Measurements from ENCODE around the gene EVI2B.
A peak's percentile ranks its signal among the peaks of the same experiment; 100 is the strongest.
"Not testable (repeated sequence)": the region's sequence is repeated elsewhere in the genome, so short reads cannot be mapped to it uniquely, and the experiment has no call there.

Gene EVI2B

DNA sequence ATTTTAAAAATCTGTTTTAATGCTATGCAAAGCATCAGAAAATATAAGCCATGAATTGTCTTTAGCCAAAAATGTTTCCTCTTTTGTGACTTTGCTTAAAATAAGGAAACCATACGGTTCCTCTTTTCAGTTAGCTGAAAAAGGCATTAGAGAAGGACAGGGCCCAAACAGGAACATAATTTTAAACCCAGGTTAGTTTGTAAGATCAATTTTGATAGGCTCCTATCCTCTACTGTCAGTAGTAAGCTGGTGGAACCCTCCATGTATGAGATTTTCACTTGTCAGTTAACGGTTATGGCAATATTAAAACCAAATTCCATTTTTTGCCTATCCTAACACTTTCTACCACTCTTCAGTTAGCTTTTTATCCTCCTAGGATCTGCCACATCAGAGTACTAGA is 4.3 kb downstream of the EVI2B start:
- no peak for DNase-seq

DNA sequence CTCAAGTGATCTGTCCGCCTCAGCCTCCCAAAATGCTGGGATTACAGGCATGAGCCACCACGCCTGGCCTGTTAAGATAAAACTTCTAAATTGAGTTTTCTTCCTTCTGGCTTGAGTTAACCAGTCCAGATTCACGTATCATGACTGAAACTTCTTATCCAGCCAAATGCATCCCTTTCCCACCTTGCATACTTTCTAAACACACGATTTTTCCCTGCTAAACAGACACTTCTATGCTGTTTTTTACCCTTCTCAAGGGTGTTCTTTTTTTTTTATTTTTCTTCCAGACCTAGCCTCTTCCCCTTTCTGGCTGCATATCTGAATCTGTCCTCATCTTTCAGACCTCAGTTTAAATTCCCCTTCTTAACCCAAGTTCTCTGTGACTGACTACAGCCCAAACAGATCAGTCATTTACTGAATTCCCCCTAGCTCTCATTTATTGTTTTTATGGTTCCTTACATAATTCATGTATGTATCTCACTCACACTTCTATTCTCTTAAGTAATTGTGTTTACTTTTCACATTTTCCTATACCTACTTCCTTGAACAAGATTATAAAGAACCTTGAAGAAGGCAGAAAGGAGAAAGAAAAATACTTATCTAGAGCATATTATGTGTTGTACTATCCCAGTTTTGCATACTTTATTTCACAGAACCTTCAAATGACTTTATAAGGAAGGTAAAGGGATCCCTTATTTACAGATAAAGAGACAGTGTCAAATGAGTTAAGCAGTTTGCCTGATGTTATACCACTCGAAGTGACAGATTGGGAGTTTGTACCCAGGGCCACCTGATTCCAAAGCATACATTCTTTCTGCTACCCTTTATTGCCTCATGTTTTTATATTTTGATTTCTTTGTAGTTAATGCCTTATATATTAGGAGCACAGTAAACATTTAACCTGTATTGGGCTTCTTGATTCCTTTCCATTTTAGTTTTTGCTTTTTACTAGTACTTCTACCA is 5.2 kb downstream of the EVI2B start:
- no peak for DNase-seq

DNA sequence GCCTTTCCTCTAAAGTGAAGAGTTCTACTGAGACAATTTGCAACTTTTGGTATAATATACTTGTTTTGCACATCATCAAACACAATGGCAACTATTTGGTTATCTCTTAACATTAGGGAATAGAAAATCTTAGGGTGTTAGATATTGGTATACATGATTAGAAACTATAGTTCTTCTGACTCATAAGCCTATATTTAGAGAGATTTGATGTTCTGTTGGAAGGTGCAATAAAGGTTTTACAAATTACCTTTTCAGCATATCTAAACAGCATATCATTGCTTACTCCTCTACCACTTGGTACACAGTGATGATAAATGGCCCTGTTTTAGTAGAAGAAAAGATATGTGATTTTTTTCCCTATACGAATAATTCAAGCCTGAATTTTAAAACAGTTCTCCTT is 6.2 kb downstream of the EVI2B start:
- DNase-seq = no peak

DNA sequence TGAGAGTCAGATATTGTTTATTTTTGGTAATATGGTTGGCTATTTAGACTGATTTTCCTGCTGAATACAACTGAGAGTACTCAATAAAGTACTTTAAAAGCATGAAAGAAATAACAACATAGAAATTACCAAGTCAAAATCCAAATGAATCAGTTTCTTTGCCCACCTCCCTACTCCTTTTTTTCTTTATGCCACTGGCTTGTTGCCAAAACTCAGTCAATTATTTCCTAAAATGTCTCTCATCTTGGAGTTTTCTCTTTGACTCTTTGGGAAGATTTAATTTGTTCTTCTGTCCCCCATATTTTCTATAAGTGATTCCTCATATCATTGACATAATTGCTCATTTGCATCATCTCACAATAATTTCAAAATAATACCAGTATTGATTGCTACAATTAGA is 14.2 kb downstream of the EVI2B start:
- peak; percentile 75 for DNase-seq

DNA sequence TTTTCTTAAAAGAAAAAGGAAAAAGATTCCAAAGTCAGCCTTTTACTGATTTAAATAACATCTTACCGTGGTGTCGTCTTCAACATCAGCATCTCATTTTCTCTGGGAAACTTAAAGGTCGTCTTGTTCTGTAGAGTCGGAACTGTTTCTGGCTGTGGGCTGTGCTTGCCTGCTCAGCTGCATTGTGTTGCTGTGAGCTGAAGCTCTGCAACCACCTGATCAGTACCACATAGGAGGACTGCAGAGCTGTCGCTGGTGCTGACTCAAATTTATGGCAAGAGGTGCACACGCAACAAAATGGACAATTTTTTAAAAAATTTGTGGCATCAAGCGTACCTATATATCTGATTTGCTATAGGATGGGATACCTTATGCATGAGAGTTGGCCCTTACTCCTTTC is 16.8 kb downstream of the EVI2B start, which contains the start of gene OMG:
TSS of gene OMG (minus strand) at position 150 of the 400 bp plus-strand sequence. CDS start 908 bp downstream, outside the sequence.
- no peak for DNase-seq

DNA sequence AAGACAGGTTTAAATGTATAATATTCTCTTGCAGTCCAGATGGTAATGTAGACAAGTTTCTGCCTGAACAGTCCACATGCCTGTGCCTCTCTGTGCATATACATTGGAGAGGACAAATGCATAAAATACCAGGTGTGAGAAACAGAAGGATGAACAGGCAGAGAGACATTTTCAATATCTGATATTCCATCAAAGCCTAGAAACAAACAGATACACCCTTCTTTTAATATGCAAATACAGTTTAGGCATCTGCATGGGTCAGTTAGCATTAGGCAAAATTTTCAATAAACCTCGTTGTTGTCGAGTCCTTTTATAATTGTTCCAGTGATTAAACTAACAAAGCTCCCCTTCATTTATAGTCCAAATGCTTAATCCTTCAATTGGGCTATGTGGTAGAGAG is 17.7 kb downstream of the EVI2B start:
- peak; percentile 55 for DNase-seq

DNA sequence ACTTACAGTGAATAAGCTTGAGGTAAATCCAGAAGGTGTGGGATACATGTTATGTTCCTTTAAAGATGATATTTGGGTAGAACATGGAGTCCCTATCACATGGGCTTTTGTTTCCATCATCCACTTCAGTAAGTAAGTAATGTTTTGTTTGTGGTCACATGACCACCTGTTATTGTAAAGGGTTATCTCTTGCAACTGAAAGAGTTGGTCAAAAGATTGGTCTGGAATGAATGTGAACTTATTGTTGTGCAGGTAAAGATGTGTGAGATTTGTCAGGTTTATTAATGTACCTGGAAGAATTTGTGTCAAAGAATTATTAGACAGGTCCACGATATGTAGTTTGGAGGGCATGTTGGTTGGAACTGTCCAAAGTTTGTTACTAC is 18.4 kb downstream of the EVI2B start:
- DNase-seq = no peak

DNA sequence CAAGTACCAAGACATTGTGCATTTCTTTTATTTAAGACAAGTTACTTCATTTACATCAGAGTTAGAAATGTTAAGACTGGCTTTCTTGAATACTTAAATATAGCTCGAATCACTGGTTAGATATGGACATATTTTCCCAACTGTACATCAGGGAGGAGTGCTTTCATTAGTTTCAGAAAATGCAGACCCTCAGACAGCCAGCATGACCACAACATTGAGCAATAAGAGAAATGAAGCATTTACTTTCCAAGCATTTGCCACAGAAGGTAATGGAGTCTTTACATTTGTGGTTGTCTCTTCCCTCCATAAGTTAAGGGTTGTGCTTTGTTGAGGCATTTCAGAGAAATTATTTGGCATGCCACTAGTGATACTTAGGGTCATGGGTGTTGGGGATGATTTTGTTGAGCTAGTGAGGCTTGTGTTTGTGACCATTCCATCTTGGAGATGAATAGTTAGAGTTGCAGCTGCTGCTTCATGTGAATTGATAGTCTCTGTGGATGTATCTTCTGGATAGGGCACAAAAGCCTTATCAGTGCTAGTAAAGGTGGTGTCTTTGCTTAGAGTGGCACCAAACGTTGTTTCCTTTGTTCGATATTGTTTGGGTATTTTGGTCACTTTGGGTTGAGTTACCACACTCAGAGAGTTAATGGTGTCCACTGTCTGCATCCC is 18.9 kb downstream of the EVI2B start:
- no peak for DNase-seq

DNA sequence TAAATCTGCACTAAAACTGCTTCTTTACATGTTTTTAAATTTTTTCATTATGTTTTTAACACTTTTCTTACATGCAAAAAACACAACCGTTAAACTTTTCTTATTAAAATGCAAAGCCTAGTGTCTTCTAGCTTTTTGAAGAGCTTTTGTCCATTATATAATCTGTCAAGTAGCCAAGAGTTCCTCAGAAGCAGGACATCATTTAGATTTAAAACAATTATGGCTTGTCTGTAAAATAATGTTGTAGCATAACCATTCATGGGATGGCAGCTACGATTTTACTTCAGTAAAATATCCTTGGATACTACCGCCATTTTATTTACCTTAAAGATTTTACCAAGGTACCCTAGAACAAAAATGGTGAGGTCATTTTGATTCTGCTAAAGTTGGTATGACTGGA is 19.6 kb downstream of the EVI2B start:
- no peak for DNase-seq

DNA sequence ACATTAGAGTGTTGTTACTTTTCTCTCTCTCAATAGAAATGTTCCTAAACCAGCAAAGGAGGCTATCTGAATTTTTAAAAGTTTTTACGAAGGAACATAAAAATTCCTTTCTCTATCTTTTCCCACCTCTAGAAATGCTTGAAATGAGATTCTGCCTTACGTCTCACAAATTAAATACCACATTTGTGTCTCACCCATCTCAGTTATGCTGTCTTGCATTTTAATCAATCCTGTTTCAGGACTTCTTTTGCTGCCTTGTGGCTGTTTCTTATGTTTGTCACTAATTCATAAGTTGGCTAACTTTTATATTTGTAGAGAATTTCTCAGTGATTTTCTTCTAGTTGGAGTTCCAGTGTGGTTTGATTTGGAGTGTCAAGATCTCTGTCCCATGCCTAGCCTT is 20.3 kb downstream of the EVI2B start:
- DNase-seq = no peak

DNA sequence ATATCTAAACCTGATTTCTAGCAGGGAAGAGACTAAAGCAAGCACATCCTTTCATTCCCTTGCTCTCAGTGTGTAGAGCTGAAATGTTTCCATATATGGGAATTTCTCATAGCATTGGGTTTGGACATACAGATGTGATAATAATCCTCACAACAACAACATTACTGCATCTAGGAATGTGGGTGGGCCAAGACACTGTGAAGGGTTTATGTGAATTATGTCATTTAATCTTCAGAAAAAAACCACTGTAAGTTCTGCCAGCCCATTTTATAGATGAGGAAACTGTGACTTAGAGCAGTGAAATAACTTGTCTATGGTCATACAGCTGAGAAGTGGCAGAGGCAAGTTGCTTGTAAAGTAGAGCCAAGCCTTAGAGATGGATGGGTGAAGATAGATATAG is 22.0 kb downstream of the EVI2B start:
- no peak for DNase-seq

DNA sequence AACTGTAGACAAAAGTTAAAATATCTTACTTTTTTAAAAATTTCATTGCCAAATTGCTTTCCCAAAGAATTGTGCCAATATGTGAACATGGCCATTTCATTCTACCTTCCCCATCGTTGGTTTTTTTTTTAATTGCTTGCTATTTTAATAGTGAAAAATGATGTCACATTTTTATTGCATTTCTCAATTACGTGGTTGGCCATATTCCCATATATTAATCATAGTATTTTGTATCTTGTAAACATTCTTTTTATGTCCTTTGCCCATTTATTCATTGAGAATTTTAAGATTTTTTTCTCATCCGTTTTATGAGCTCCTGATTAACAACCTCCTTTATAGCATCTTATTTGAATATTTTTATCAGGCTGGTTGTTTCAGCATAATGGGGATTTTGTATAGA is 24.1 kb downstream of the EVI2B start:
- no peak for DNase-seq

DNA sequence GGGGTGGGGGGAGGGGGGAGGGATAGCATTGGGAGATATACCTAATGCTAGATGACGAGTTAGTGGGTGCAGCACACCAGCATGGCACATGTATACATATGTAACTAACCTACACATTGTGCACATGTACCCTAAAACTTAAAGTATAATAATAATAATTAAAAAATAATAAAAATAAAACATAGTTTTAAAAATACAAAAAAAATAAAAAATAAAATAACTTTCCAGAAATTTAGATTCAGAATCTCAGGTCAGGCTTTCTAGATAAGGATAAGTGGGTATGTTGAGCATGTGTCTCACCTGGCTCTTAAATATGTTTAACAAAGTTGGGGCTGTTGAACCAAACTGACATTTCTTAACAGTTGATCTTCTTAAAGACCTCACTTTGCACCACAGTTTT is 25.9 kb downstream of the EVI2B start:
- not testable (repeated sequence) for DNase-seq

DNA sequence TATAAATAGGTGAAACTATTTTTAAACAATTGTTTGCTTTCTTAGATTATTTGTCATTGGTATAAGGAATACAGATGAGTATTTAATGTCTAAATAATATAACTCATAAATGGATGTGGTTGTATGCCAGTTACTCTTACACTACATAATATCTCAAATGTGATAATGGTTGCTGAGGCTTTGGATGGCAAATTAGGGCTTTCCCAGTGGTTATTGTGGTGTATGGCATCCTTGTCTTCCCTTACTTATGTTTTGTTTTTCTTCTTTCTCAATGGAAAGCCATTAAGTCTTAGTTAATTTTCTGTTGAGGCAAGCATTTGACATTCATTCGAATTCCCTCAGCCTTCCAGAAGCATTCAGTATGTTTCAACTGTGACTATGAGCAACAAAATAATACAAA is 27.3 kb downstream of the EVI2B start:
- no peak for DNase-seq

DNA sequence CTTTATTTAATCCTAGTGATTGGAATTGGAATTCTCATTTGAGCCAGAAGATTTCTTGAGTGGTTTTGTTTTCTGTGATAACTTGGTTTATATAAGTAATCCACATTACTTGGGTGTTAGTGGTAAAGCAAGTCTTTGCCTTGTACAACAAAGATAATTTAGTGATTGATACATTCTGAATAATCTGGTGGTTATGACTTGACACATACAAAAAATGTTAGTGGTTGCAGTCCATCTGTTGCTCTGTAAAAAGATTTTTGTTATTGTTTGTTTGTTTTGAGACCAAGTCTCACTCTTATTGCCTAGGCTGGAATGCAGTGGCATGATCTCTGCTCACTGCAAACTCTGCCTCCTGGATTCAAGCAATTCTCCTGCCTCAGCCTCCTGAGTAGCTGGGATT is 30.0 kb downstream of the EVI2B start:
- no peak for DNase-seq

DNA sequence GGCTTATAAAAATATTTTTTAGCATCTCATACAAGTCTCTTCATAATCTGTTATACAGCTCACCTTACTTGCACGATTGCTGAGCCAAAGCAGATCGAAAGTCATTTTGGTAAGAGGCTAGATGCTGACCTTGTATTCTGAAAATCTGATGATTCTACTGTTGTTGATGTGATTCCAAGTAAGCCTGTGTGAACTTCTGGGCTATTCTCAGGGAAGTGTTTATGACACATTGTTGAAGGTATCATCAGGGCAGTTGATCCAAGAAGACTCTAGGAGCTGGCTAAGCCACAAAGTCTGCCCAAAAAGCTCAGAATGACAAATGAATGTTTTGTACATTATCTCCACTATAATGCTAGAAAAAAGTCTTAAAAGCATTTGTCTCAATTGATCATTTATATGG is 32.8 kb downstream of the EVI2B start:
- DNase-seq = no peak

DNA sequence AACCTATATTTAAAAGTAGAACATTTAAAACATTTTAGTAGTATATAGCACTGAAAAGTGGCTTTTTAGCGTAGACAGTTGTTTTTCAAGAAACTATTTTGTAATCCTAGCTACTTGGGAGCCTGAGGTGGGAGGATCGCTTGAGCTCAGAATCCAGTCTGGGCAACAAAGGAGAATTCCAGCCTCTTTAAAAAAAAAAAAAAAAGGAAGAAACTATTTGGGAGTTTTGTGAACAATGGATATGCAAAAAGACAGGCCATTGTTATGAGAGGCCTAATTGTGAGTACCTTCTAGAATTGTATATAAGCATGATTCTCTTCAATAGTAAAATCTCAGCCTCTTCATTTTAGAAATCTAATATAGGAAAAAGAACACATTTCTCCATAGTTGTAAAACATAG is 34.5 kb downstream of the EVI2B start:
- DNase-seq = no peak

DNA sequence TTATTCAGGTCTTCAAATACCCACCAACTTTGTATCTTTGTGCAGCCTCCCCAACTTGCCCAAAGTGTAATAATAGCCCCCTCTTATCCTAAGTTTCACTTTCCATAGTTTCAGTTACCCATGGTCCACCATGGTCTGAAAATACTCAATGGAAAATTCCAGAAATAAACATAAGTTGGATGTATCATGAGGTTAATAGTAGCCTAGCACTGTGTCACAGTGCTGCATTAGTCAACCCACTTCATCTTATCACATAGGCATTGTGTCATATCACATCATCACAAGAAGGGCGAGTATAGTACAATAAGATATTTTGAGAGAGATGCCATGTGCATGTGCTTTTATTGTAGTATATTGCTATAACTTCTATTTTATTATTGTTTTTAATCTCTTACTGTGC is 38.7 kb downstream of the EVI2B start:
- DNase-seq = no peak

DNA sequence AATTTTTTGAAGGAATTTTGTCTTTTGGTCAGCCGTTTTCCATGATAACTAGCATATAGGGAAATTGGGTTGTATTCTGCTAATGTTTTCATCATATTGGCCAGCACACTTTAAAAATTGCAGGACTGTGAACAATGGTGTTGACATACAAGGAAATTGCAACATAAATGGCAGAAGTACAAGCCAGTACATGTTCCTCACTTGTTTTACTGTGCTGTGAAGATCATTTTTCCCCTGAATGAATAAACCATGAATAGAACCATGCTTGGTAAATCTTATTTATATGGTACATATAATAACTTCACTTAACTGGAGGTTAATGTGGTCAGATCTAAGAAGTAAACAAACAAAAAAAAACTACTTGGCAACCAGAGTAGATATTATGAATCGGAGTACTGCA is 39.6 kb downstream of the EVI2B start:
- peak; percentile 6 for DNase-seq

DNA sequence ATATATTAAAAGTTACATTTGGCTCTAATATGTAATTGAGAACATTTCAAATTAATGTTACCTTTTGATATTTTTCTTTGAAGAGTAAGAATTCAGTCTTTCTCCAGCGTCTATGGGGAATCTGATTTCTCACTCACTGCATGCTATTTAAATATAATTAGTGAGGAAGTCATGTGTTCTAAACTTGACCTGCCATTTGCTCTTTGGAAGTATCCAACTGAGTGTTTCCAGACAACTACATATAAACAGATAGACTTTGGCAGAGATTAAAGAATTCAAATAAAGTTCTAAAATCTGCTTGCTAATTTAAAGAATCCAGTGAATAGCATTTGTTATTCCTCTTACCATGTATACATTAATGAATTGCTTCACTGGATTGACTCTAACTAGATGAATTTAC is 40.3 kb downstream of the EVI2B start:
- DNase-seq = no peak

DNA sequence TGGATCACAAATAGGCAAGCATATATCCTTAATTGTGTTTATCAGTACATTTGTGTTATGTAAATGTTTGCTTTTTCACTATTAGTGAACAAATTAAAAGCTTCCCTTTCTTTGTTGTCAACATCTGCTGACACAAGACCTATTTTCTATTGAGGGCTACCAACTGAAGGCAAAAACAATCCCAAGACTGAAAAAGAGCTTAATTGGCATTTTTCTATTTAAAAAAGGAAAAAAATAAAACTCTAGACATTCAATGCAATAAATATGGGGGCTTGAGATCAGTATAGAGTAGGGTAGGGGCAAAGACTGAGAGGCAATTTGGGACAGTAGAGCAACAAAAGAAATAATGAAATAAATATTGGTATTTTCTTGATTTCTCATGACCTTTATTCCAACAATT is 41.1 kb downstream of the EVI2B start:
- no peak for DNase-seq

DNA sequence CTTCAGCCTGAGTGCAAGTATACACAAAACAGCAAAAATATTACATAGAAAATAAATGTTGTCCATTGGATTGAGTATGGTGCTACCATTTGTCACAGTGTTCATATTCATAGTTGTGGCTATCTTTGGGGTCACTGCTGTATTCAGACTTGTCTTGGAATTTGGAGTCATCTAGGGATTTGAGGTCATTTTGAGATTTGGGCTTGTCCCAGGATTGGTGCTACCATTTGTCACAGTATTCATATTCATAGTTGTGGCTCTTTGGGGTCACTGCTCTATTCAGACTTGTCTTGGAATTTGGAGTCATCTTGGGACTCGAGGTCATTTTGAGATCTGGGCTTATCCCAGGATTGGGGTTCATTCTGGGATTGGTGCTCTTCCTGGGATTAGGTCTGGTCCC is 41.6 kb downstream of the EVI2B start:
- no peak for DNase-seq

DNA sequence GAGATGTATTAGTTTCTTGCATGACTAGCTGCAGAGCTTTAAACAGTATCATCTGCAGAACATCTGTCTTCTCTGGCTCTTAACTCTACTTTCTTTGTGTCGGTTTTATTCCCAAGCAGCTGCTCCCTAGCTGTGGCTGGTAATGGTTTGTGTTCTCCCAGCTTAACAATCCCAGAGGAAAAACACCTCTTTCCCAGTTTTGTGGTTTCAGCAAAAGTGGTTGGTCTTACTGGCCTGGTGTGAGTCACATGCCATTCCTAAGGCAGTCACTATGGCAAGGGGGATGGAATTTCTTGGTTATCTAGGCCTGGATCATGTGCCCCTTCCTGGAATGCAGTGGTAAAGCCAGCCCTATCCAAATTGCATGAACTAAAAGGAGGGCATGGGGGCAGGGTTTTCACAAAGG is 44.3 kb downstream of the EVI2B start:
- peak; percentile 54 for DNase-seq

DNA sequence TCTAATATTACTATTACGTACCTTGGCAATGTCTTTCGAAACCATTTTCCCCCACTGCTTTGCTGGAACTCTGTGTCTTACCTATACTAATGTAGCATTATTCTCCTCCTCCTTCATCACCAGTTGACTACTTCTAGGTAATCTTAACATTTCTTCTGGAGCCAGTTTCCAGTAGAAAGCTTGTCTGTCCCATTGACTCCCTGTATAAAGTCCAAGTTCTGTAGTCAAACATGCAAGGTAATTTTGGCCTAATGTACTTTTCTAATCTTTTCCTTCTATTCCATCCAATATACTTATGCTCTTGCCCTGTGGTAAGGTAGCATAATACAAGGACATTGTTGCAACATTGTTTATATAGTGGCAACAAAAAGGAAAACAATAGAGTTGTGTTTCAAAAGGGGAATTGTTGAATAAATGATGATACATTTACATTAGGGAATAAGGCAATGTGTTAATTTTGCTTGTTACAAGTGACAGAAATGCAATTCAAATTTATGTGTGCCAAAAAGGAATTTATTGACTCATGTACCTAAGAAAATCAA is 44.7 kb downstream of the EVI2B start:
- no peak for DNase-seq
